Muscle layer of duodenum (tissue), 2 donors: ENCODE measurements around the gene MGAT3.

Source experiments
- H3K27ac ChIP-seq: one replicate; pipeline ENCODE4 v1.7.0; 2013; ENCODE audit warnings: mild to moderate bottlenecking, low read length
- H3K27me3 ChIP-seq: one replicate; pipeline ENCODE4 v1.7.0; 2013; ENCODE audit warnings: low read depth, mild to moderate bottlenecking, control low read depth, low read length
- H3K36me3 ChIP-seq, 2 donors: one replicate each; pipeline ENCODE4 v1.7.0; 2013; ENCODE audit warnings: low read length in 2 of 2, control low read depth in 1 of 2, mild to moderate bottlenecking in 1 of 2; ENCODE audit not compliant: insufficient read depth in 2 of 2, control insufficient read depth in 1 of 2
- H3K4me1 ChIP-seq, 2 donors: one replicate each; pipeline ENCODE4 v1.7.0; 2013; ENCODE audit warnings: low read length in 2 of 2, mild to moderate bottlenecking in 2 of 2, control low read depth in 1 of 2, moderate library complexity in 1 of 2; ENCODE audit not compliant: insufficient read depth in 2 of 2, control insufficient read depth in 1 of 2
- H3K4me3 ChIP-seq, 2 donors: one replicate each; pipeline ENCODE4 v1.7.0; 2013; ENCODE audit warnings: low read length in 2 of 2, low read depth in 1 of 2, mild to moderate bottlenecking in 1 of 2
- H3K9me3 ChIP-seq, 2 donors: one replicate each; pipeline ENCODE4 v1.7.0; 2013; ENCODE audit warnings: low read length in 2 of 2, control low read depth in 1 of 2, mild to moderate bottlenecking in 1 of 2; ENCODE audit not compliant: control insufficient read depth in 1 of 2
- donor health status: healthy.

Gene MGAT3

GRCh38 chr22:39417641-39418040, 39.2 kb upstream of the MGAT3 start:
- Histone ChIP-seq H3K27ac (no peak overlapping the region), H3K4me3 (no peak overlapping the region), H3K36me3 (peaks cover 61 to 71% of the 10 kb centered on the region in 2 donors)

GRCh38 chr22:39418696-39419095, 38.1 kb upstream of the MGAT3 start:
- peaks cover 62 to 71% of the 10 kb centered on the region in 2 donors for H3K36me3 ChIP-seq
- no peaks in the 10 kb centered on the region for H3K4me1 ChIP-seq
- H3K27ac ChIP-seq = no peak overlapping the region
- H3K9me3 ChIP-seq = no peaks in the 10 kb centered on the region
- H3K27me3 ChIP-seq = no peaks in the 10 kb centered on the region
- no peak overlapping the region for H3K4me3 ChIP-seq

More at GRCh38 chr22:39417641-39418040, 39.2 kb upstream of the MGAT3 start:
- Histone ChIP-seq H3K9me3 (no peaks in the 10 kb centered on the region), H3K4me1 (no peaks in the 10 kb centered on the region), H3K27me3 (no peaks in the 10 kb centered on the region)

GRCh38 chr22:39419096-39419495, 37.7 kb upstream of the MGAT3 start:
- H3K27ac ChIP-seq = no peak overlapping the region
- H3K27me3 ChIP-seq = no peaks in the 10 kb centered on the region
- H3K9me3 ChIP-seq = no peaks in the 10 kb centered on the region
- peaks cover 66 to 75% of the 10 kb centered on the region in 2 donors for H3K36me3 ChIP-seq
- no peaks in the 10 kb centered on the region for H3K4me1 ChIP-seq
- H3K4me3 ChIP-seq = no peak overlapping the region

DNA sequence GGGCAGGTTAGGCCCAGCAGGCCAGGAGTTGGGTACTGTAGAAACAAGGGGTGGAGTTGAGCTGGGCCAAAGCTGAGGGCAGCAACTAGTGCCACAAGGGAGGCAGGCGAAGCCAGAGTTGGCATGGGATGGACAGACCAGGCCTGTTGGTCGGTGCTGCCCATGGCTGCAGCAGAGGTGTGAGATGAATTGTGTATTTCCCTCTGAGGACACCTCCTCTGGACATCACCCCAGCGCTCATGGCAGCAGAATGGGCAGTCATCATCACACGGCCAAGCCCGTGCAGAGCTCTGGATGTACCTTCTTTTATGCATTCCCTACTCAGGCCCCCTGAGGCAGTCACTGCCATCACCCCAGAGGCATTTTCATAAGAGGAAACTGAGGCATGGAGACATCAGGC, 36.9 kb upstream of the MGAT3 start:
- Histone ChIP-seq H3K9me3 (no peaks in the 10 kb centered on the region), H3K4me3 (no peak overlapping the region), H3K27me3 (no peaks in the 10 kb centered on the region), H3K36me3 (peaks cover 67 to 83% of the 10 kb centered on the region in 2 donors), H3K4me1 (no peaks in the 10 kb centered on the region), H3K27ac (no peak overlapping the region)

- H3K27ac ChIP-seq = no peak overlapping the region
- H3K4me3 ChIP-seq = no peak overlapping the region
- no peaks in the 10 kb centered on the region for H3K27me3 ChIP-seq
- H3K9me3 ChIP-seq = no peaks in the 10 kb centered on the region
- peaks cover 66 to 79% of the 10 kb centered on the region in 2 donors for H3K36me3 ChIP-seq
- no peaks in the 10 kb centered on the region for H3K4me1 ChIP-seq
Measured at GRCh38 chr22:39421691-39422090, 35.1 kb upstream of the MGAT3 start.

DNA sequence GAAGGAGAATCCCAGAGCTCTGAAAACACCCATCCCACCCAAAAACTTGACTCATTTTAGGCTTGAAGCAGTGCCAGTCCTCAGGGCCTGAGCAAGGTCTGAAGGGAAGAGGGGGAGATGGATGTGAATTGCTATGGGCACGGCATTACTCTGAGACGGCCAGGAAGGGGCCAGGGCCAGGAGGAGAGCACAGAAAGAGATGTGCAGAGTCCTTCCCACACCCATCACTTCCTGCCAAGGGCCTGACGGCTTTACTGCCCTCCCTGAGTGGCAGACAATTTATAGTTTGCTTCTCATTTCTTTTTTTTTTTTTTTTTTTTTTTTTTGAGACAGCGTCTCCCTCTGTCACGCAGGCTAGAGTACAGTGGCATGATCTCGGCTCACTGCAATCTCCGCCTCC, 34.7 kb upstream of the MGAT3 start:
- H3K4me3 ChIP-seq = no peak overlapping the region
- H3K9me3 ChIP-seq = no peaks in the 10 kb centered on the region
- H3K27me3 ChIP-seq = no peaks in the 10 kb centered on the region
- no peak overlapping the region for H3K27ac ChIP-seq
- no peaks in the 10 kb centered on the region for H3K4me1 ChIP-seq
- peaks cover 66 to 79% of the 10 kb centered on the region in 2 donors for H3K36me3 ChIP-seq

- no peaks in the 10 kb centered on the region for H3K9me3 ChIP-seq
- no peak overlapping the region for H3K27ac ChIP-seq
- no peaks in the 10 kb centered on the region for H3K4me1 ChIP-seq
- peaks cover 69 to 79% of the 10 kb centered on the region in 2 donors for H3K36me3 ChIP-seq
- no peaks in the 10 kb centered on the region for H3K27me3 ChIP-seq
- no peak overlapping the region for H3K4me3 ChIP-seq
Measured at GRCh38 chr22:39422721-39423120, 34.1 kb upstream of the MGAT3 start.

- H3K4me1 ChIP-seq = no peaks in the 10 kb centered on the region
- no peaks in the 10 kb centered on the region for H3K27me3 ChIP-seq
- no peak overlapping the region for H3K27ac ChIP-seq
- H3K9me3 ChIP-seq = no peaks in the 10 kb centered on the region
- H3K4me3 ChIP-seq = no peak overlapping the region
- H3K36me3 ChIP-seq = peaks cover 67 to 79% of the 10 kb centered on the region in 2 donors
Measured at GRCh38 chr22:39423976-39424375, 32.8 kb upstream of the MGAT3 start.

- H3K4me3 ChIP-seq = no peak overlapping the region
- H3K36me3 ChIP-seq = peaks cover 51 to 64% of the 10 kb centered on the region in 2 donors
- no peaks in the 10 kb centered on the region for H3K27me3 ChIP-seq
- H3K9me3 ChIP-seq = no peaks in the 10 kb centered on the region
- H3K27ac ChIP-seq = no peak overlapping the region
- H3K4me1 ChIP-seq = peaks cover 4 to 9% of the 10 kb centered on the region in 2 donors
Measured at GRCh38 chr22:39426380-39427043, 30.3 kb upstream of the MGAT3 start.

GRCh38 chr22:39427751-39428596, 28.8 kb upstream of the MGAT3 start:
- no peak overlapping the region for H3K27ac ChIP-seq
- no peaks in the 10 kb centered on the region for H3K9me3 ChIP-seq
- H3K27me3 ChIP-seq = no peaks in the 10 kb centered on the region
- H3K4me1 ChIP-seq = peaks cover 4 to 22% of the 10 kb centered on the region in 2 donors
- H3K36me3 ChIP-seq = peaks cover 41 to 72% of the 10 kb centered on the region in 2 donors
- no peak overlapping the region for H3K4me3 ChIP-seq

- H3K4me1 ChIP-seq = peaks cover 4 to 22% of the 10 kb centered on the region in 2 donors
- H3K27ac ChIP-seq = no peak overlapping the region
- no peaks in the 10 kb centered on the region for H3K9me3 ChIP-seq
- H3K4me3 ChIP-seq = no peak overlapping the region
- peaks cover 41 to 77% of the 10 kb centered on the region in 2 donors for H3K36me3 ChIP-seq
- no peaks in the 10 kb centered on the region for H3K27me3 ChIP-seq
Measured at GRCh38 chr22:39428597-39429071, 28.2 kb upstream of the MGAT3 start.
